Gastroesophageal sphincter (tissue), 3 donors: ENCODE results near the gene SLK.

ENCODE experiments used
- CTCF ChIP-seq, 4 experiments: fragments of 200-600 bp in 2 of 4; fragments of 450-650 bp in 2 of 4; sonication (generic) in 1 of 4; IDR thresholded peaks; one replicate each; pipeline ENCODE4 v1.5.1; 2017 to 2019; ENCODE audit warnings: antibody characterized with exemption in 4 of 4, mild to moderate bottlenecking in 2 of 4, moderate library complexity in 2 of 4
- EP300 ChIP-seq: sonication (generic); formaldehyde crosslinking; IDR thresholded peaks from one replicate; pipeline ENCODE4 v1.6.1; 2017; ENCODE audit warnings: antibody characterized with exemption, mild to moderate bottlenecking
- POLR2A ChIP-seq, 2 donors: fragments of 450-650 bp; IDR thresholded peaks; one replicate each; pipeline ENCODE4 v1.6.1; 2017; ENCODE audit warnings: antibody characterized with exemption in 2 of 2, mild to moderate bottlenecking in 2 of 2, moderate library complexity in 1 of 2

- TF ChIP-seq POLR2A (IDR thresholded peaks at IDR 0.05) (no peak), CTCF (IDR thresholded peaks at IDR 0.05) (no peak), EP300 (no peak)
These were observed 100.0 kb downstream of the SLK start for GRCh38 chr10:104066945-104067344.
